ENCODE measurements around the gene TPX2.

The TPX2 gene

GRCh38 chr20:31831211-31831610 lies 92.1 kb downstream of the TPX2 start:
- no peak for DNase-seq (ENCODE audit: low read depth in 2 of 2)

- no peak for DNase-seq (ENCODE audit: low read depth in 2 of 2)
These were observed 92.7 kb downstream of the TPX2 start for GRCh38 chr20:31831771-31832306.

GRCh38 chr20:31833130-31833930 lies 94.2 kb downstream of the TPX2 start:
- DNase-seq (ENCODE audit: low read depth in 2 of 2), result peak; percentile 15 to 17

- DNase-seq (ENCODE audit: low read depth in 2 of 2), result no peak
These were observed 94.9 kb downstream of the TPX2 start for GRCh38 chr20:31833931-31834521.

GRCh38 chr20:31835554-31835953 lies 96.5 kb downstream of the TPX2 start:
- DNase-seq (ENCODE audit: low read depth in 2 of 2), result no peak

- peak in 1 of 2 donors; percentile 8 for DNase-seq (ENCODE audit: low read depth in 2 of 2)
These were observed 97.1 kb downstream of the TPX2 start for GRCh38 chr20:31835977-31836852.

- DNase-seq (ENCODE audit: low read depth in 2 of 2), result no peak
These were observed 97.9 kb downstream of the TPX2 start for GRCh38 chr20:31836853-31837608.

GRCh38 chr20:31837896-31838397 lies 98.9 kb downstream of the TPX2 start:
- no peak for DNase-seq (ENCODE audit: low read depth in 2 of 2)

- no peak for DNase-seq (ENCODE audit: low read depth in 2 of 2)
These were observed 99.7 kb downstream of the TPX2 start for GRCh38 chr20:31838646-31839292.

GRCh38 chr20:31839782-31840487 lies 100.8 kb downstream of the TPX2 start:
- DNase-seq (ENCODE audit: low read depth in 2 of 2), result no peak

GRCh38 chr20:31840906-31841816 lies 102.1 kb downstream of the TPX2 start:
- no peak for DNase-seq (ENCODE audit: low read depth in 2 of 2)

GRCh38 chr20:31841928-31842327 lies 102.8 kb downstream of the TPX2 start:
- DNase-seq (ENCODE audit: low read depth in 2 of 2), result no peak

GRCh38 chr20:31842471-31843157 lies 103.5 kb downstream of the TPX2 start:
- no peak for DNase-seq (ENCODE audit: low read depth in 2 of 2)

- DNase-seq (ENCODE audit: low read depth in 2 of 2), result no peak
These were observed 104.2 kb downstream of the TPX2 start for GRCh38 chr20:31843288-31843687.

- DNase-seq (ENCODE audit: low read depth in 2 of 2), result no peak
These were observed 104.8 kb downstream of the TPX2 start for GRCh38 chr20:31843881-31844280.

- DNase-seq (ENCODE audit: low read depth in 2 of 2), result no peak
These were observed 105.7 kb downstream of the TPX2 start for GRCh38 chr20:31844737-31845299.

- DNase-seq (ENCODE audit: low read depth in 2 of 2), result no peak
These were observed 106.3 kb downstream of the TPX2 start, which contains the start of gene FOXS1 for GRCh38 chr20:31845300-31845863. Gene FOXS1 (minus strand): TSS chr20:31845604. CDS start chr20:31845542, 62 bp downstream.

- DNase-seq (ENCODE audit: low read depth in 2 of 2), result no peak
These were observed 107.7 kb downstream of the TPX2 start for GRCh38 chr20:31846793-31847138.

Measured in stimulated activated CD8-positive, alpha-beta memory T cell treated with anti-CD3 and anti-CD28 coated beads, Interleukin-15, amount 100 ng/mL, for 4 hours (primary cell).